Esophagus muscularis mucosa (tissue), 4 donors: ENCODE data around the gene DGKQ.

ENCODE experiments used
- CTCF ChIP-seq, 3 experiments: fragments of 200-600 bp in 2 of 3; fragments of 450-650 bp in 1 of 3; sonication (generic) in 2 of 3; IDR thresholded peaks; one replicate each; pipeline ENCODE4 v1.5.1; 2017 to 2019; ENCODE audit warnings: antibody characterized with exemption in 3 of 3, mild to moderate bottlenecking in 2 of 3, moderate library complexity in 1 of 3
- EP300 ChIP-seq: sonication (generic); formaldehyde crosslinking; IDR thresholded peaks from one replicate; pipeline ENCODE4 v1.6.1; 2017; ENCODE audit warnings: antibody characterized with exemption
- POLR2A ChIP-seq: fragments of 450-650 bp; IDR thresholded peaks from one replicate; pipeline ENCODE4 v1.6.1; 2017; ENCODE audit warnings: antibody characterized with exemption, moderate library complexity, mild to moderate bottlenecking, low read depth

GRCh38 chr4:960140-960635 is 13.2 kb downstream of the DGKQ start:
- TF ChIP-seq POLR2A (no peak), CTCF (IDR thresholded peaks at IDR 0.05) (no peak), EP300 (no peak)
